ENCODE results near the gene AMOT.

DNA sequence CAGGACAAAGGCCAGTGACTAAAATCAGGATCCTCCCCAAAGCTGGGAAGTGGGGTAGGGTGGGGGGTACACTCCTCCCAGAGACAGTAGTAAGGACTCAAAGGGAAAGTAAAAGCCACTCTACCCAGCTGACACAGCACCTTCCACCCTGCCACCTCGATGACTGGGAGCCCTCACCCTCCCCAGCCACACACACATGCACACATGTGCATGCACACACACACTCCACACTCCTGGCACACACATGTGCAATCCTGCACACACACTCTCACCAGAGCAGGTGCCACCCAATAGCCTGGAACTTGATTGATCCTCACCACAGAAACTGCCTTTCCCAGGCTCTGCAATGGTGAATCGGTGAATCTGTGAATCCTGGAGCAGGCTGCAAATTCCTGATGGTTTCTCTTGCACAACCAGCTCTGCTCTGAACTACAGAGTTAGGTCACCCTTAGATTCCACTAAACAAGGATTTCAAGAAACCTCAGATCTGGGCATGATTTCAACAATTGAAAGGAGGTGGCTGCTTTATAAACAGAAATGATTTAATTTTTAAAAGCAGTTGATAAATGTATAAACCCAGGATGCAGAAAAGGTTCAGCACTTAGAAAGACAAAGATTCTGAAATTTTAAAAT lies 21.5 kb downstream of the AMOT start:
- TF ChIP-seq, protein P1, sequence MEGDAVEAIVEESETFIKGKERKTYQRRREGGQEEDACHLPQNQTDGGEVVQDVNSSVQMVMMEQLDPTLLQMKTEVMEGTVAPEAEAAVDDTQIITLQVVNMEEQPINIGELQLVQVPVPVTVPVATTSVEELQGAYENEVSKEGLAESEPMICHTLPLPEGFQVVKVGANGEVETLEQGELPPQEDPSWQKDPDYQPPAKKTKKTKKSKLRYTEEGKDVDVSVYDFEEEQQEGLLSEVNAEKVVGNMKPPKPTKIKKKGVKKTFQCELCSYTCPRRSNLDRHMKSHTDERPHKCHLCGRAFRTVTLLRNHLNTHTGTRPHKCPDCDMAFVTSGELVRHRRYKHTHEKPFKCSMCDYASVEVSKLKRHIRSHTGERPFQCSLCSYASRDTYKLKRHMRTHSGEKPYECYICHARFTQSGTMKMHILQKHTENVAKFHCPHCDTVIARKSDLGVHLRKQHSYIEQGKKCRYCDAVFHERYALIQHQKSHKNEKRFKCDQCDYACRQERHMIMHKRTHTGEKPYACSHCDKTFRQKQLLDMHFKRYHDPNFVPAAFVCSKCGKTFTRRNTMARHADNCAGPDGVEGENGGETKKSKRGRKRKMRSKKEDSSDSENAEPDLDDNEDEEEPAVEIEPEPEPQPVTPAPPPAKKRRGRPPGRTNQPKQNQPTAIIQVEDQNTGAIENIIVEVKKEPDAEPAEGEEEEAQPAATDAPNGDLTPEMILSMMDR (IDR thresholded peaks at IDR 0.05): no peak
- no peak for TF ChIP-seq POLR2A (IDR thresholded peaks at IDR 0.05)
